H1 (cell line): Measurements from ENCODE around the gene SIX3. TPM values are rescaled to one million over a fixed set of nuclear protein-coding genes. Genes with fewer than 3 reads are reported as not detected.

ENCODE experiments used
- CTCF ChIA-PET: fragments of 300-600 bp; sonication (Branson Sonifier 250); formaldehyde crosslinking; loops from one replicate; lab custom pipeline; 2021; ENCODE audit not compliant: partially characterized antibody; lab: Charles Lee
- POLR2A ChIA-PET: fragments of 300-600 bp; sonication (Branson Sonifier 250); formaldehyde crosslinking; loops from one replicate; lab custom pipeline; 2021; ENCODE audit warnings: inconsistent platforms; ENCODE audit not compliant: partially characterized antibody; lab: Charles Lee
- DNase-seq, 2 experiments: peaks; one replicate each; pipeline versions ENCODE4 v3.0.0 to v3.0.0-alpha.2; 2010 to 2022; ENCODE audit warnings: low spot score in 2 of 2, low read depth in 1 of 2, mixed read lengths in 1 of 2
- FAIRE-seq: peaks from 2 replicates; lab custom pipeline; 2011; peaks lifted over from hg19 to GRCh38; lab: Jason Lieb, UNC
- H2AFZ ChIP-seq: 2 replicates; pipeline ENCODE4 v1.8.1; 2012; ENCODE audit warnings: low read length, inconsistent platforms
- H2AK5ac ChIP-seq: 2 replicates; pipeline ENCODE4 v1.6.1; 2013; ENCODE audit warnings: low read depth, low read length
- H2BK120ac ChIP-seq: replicated peaks from 2 replicates; pipeline ENCODE3; 2013; ENCODE audit warnings: low read depth, low read length, inconsistent platforms
- H2BK12ac ChIP-seq: 2 replicates; pipeline ENCODE4 v1.6.1; 2013; ENCODE audit warnings: low read depth, low read length
- H2BK15ac ChIP-seq: 2 replicates; pipeline ENCODE4 v1.6.1; 2013; ENCODE audit warnings: low read length
- H2BK20ac ChIP-seq: 2 replicates; pipeline ENCODE4 v1.6.1; 2013; ENCODE audit warnings: low read length
- H2BK5ac ChIP-seq: 2 replicates; pipeline ENCODE4 v1.6.1; 2013; ENCODE audit warnings: low read depth, low read length
- H3K14ac ChIP-seq: 2 replicates; pipeline ENCODE4 v1.6.1; 2013; ENCODE audit warnings: inconsistent platforms; ENCODE audit not compliant: insufficient read length
- H3K18ac ChIP-seq: 2 replicates; pipeline ENCODE4 v1.6.1; 2013; ENCODE audit warnings: low read length; ENCODE audit errors: extremely low read depth
- H3K23ac ChIP-seq: 2 replicates; pipeline ENCODE4 v1.6.1; 2013; ENCODE audit warnings: inconsistent platforms; ENCODE audit not compliant: insufficient read length
- H3K23me2 ChIP-seq: 2 replicates; pipeline ENCODE4 v1.6.1; 2013; ENCODE audit warnings: low read depth, low read length
- H3K27ac ChIP-seq: 2 replicates; pipeline ENCODE4 v1.6.1; 2011; ENCODE audit warnings: low read depth, low read length, inconsistent platforms
- H3K27me3 ChIP-seq, 4 experiments: replicated peaks in 1 of 4; 1 replicate in 1 of 4; 2 replicates in 3 of 4; pipeline versions ENCODE4 v1.6.1 to v1.8.1; 2011 to 2013; ENCODE audit warnings: low read length in 3 of 4, mild to moderate bottlenecking in 3 of 4, inconsistent platforms in 2 of 4, mixed read lengths in 2 of 4, moderate library complexity in 1 of 4; ENCODE audit not compliant: control insufficient read depth in 3 of 4, insufficient read depth in 3 of 4; ENCODE audit errors: extremely low read depth in 1 of 4
- H3K36me3 ChIP-seq, 4 experiments: 2 replicates each; pipeline versions ENCODE4 v1.6.1 to v1.8.1; 2011 to 2013; ENCODE audit warnings: mild to moderate bottlenecking in 4 of 4, low read length in 3 of 4, moderate library complexity in 2 of 4, control low read depth in 1 of 4, inconsistent platforms in 1 of 4; ENCODE audit not compliant: insufficient read depth in 4 of 4, control insufficient read depth in 2 of 4
- H3K4ac ChIP-seq: replicated peaks from 2 replicates; pipeline ENCODE3; 2013; ENCODE audit warnings: low read length, low read depth, mixed read lengths, inconsistent platforms; ENCODE audit not compliant: insufficient read length
- H3K4me1 ChIP-seq, 4 experiments: replicated peaks in 1 of 4; 1 replicate in 1 of 4; 2 replicates in 3 of 4; pipeline versions ENCODE4 v1.6.1 to v1.8.1; 2011 to 2013; ENCODE audit warnings: low read length in 3 of 4, inconsistent platforms in 2 of 4, mixed read lengths in 1 of 4; ENCODE audit not compliant: insufficient read depth in 4 of 4, control insufficient read depth in 3 of 4
- H3K4me2 ChIP-seq, 2 experiments: 2 replicates each; pipeline versions ENCODE4 v1.6.1 to v1.8.1; 2011 to 2013; ENCODE audit warnings: low read depth in 2 of 2, low read length in 2 of 2, control low read depth in 1 of 2, inconsistent platforms in 1 of 2, mild to moderate bottlenecking in 1 of 2; ENCODE audit not compliant: insufficient read depth in 1 of 2
- H3K4me3 ChIP-seq, 4 experiments: fragments of 200-600, 300-600 bp in 1 of 4; sonication (generic), shearing (Covaris generic), sonication (Bioruptor Twin) in 1 of 4; 2 replicates each; pipeline versions ENCODE4 v1.5.1 to v1.8.1; 2011 to 2016; ENCODE audit warnings: low read length in 4 of 4, low read depth in 3 of 4, control low read depth in 2 of 4, inconsistent platforms in 2 of 4, mild to moderate bottlenecking in 2 of 4, mixed read lengths in 1 of 4, moderate library complexity in 1 of 4; ENCODE audit not compliant: insufficient read depth in 2 of 4; ENCODE audit errors: extremely low read depth in 1 of 4
- H3K56ac ChIP-seq: replicated peaks from 2 replicates; pipeline ENCODE3; 2013; ENCODE audit warnings: low read depth, mild to moderate bottlenecking, mixed read lengths, low read length, inconsistent platforms; ENCODE audit not compliant: insufficient read length
- H3K79me1 ChIP-seq: 2 replicates; pipeline ENCODE4 v1.6.1; 2013; ENCODE audit warnings: low read depth, low read length, control low read depth
- H3K79me2 ChIP-seq, 2 experiments: 2 replicates each; pipeline versions ENCODE4 v1.6.1 to v1.8.1; 2012 to 2013; ENCODE audit warnings: low read length in 2 of 2, mild to moderate bottlenecking in 2 of 2, inconsistent platforms in 1 of 2; ENCODE audit not compliant: insufficient read depth in 2 of 2, control insufficient read depth in 1 of 2
- H3K9ac ChIP-seq, 4 experiments: replicated peaks in 1 of 4; 1 replicate in 1 of 4; 2 replicates in 3 of 4; pipeline versions ENCODE4 v1.6.1 to v1.8.1; 2011 to 2013; ENCODE audit warnings: low read depth in 3 of 4, low read length in 3 of 4, control low read depth in 2 of 4, mild to moderate bottlenecking in 2 of 4, moderate library complexity in 2 of 4, inconsistent platforms in 1 of 4; ENCODE audit errors: extremely low read depth in 1 of 4
- H3K9me3 ChIP-seq, 2 experiments: 2 replicates each; pipeline versions ENCODE4 v1.6.1 to v1.8.1; 2012 to 2013; ENCODE audit warnings: mild to moderate bottlenecking in 2 of 2, moderate library complexity in 2 of 2, control low read depth in 1 of 2, inconsistent platforms in 1 of 2, low read depth in 1 of 2, low read length in 1 of 2, mixed read lengths in 1 of 2; ENCODE audit not compliant: insufficient read depth in 2 of 2
- H4K20me1 ChIP-seq, 2 experiments: replicated peaks in 1 of 2; 2 replicates each; pipeline versions ENCODE3 to v1.8.1; 2011 to 2013; ENCODE audit warnings: inconsistent platforms in 2 of 2, low read length in 2 of 2, mild to moderate bottlenecking in 1 of 2; ENCODE audit not compliant: insufficient read depth in 2 of 2, control insufficient read depth in 1 of 2
- H4K5ac ChIP-seq: 2 replicates; pipeline ENCODE4 v1.6.1; 2013; ENCODE audit warnings: low read length, low read depth, mixed read lengths, inconsistent platforms; ENCODE audit not compliant: insufficient read length
- H4K8ac ChIP-seq: 2 replicates; pipeline ENCODE4 v1.8.0; 2013; ENCODE audit warnings: mild to moderate bottlenecking, moderate library complexity, low read length, inconsistent platforms; ENCODE audit not compliant: insufficient read depth; ENCODE audit errors: extremely low read depth
- H4K91ac ChIP-seq: replicated peaks from 2 replicates; pipeline ENCODE3; 2013; ENCODE audit warnings: low read length, mixed read lengths, inconsistent platforms; ENCODE audit not compliant: insufficient read length
- CHD2 ChIP-seq: IDR thresholded peaks from 2 replicates; pipeline ENCODE4 v1.6.1; 2012; ENCODE audit warnings: low read length, improper control_type of control experiment
- EGR1 ChIP-seq: IDR thresholded peaks from 2 replicates; pipeline ENCODE4 v1.6.1; 2011; ENCODE audit warnings: low read depth, low read length, borderline replicate concordance
- EZH2 ChIP-seq: fragments of 200-600 bp; sonication (generic); IDR thresholded peaks from 2 replicates; pipeline ENCODE4 v1.7.1; 2012; ENCODE audit warnings: low read depth, mild to moderate bottlenecking, moderate library complexity, low read length, inconsistent platforms; ENCODE audit not compliant: severe bottlenecking
- FOSL1 ChIP-seq: IDR thresholded peaks from 2 replicates; pipeline ENCODE4 v1.6.1; 2011; ENCODE audit warnings: mild to moderate bottlenecking, low read depth, low read length, moderate library complexity; ENCODE audit not compliant: insufficient read depth
- HDAC2 ChIP-seq, 2 experiments: fragments of 300-600 bp in 1 of 2; sonication (generic) in 1 of 2; IDR thresholded peaks; 2 replicates each; pipeline ENCODE4 v1.6.1; 2011 to 2012; ENCODE audit warnings: low read depth in 2 of 2, low read length in 2 of 2, mild to moderate bottlenecking in 2 of 2, moderate library complexity in 2 of 2, borderline replicate concordance in 1 of 2, inconsistent platforms in 1 of 2
- RFX5 ChIP-seq: IDR thresholded peaks from 2 replicates; pipeline ENCODE4 v1.6.1; 2011; ENCODE audit warnings: low read depth, low read length, improper control_type of control experiment, borderline replicate concordance
- WGBS, 2 experiments: shearing (Covaris generic) in 1 of 2; methylation state at CpG; one replicate each; pipeline versions ENCODE4 v1.1.6 to v1.1.7; 2013 to 2015; ENCODE audit warnings: low lambda C conversion rate in 2 of 2, mixed read lengths in 2 of 2, inconsistent platforms in 1 of 2, low coverage in 1 of 2, missing lambda C conversion rate in 1 of 2; ENCODE audit not compliant: insufficient replicate concordance in 2 of 2, insufficient coverage in 1 of 2, insufficient read length in 1 of 2; ENCODE audit errors: extremely low coverage in 1 of 2, missing lambda C conversion rate in 1 of 2; 5-methylcytosine and 5-hydroxymethylcytosine counted together
- polyA plus RNA-seq, 7 experiments: library from polyadenylated mRNA; depleted of rRNA in 3 of 7; stranded (reverse) in 5 of 7; unstranded in 2 of 7; fragments of >200 nt in 5 of 7; fragments of 200-250 nt in 2 of 7; gene quantifications; 1 replicate in 5 of 7; 2 replicates in 1 of 7; 4 replicates in 1 of 7; pipeline versions ENCODE4 v1.2.1 to v1.2.3, GENCODE V29; 2011 to 2013; ENCODE audit warnings: missing spikeins in 2 of 7, mixed read lengths in 2 of 7
- total RNA-seq: library from RNA; stranded (reverse); fragmentation: NEBNext Ultra II Directional; extraction: Animal tissue kit (Norgen Biotek cat#: 25700); gene quantifications from 2 replicates; pipeline ENCODE4 v1.2.1, GENCODE V29; 2021
- TF ChIP-seq, protein P1 (sequence below): IDR thresholded peaks from 2 replicates; pipeline ENCODE4 v1.6.1; 2011; ENCODE audit warnings: low read length, improper control_type of control experiment

Gene SIX3
- total and polyA plus RNA-seq, 2 of the 8 experiments (the other 6 are each of a cell fraction or from before 2014, with no cell fraction given): 0.02 to 0.19 TPM

DNA sequence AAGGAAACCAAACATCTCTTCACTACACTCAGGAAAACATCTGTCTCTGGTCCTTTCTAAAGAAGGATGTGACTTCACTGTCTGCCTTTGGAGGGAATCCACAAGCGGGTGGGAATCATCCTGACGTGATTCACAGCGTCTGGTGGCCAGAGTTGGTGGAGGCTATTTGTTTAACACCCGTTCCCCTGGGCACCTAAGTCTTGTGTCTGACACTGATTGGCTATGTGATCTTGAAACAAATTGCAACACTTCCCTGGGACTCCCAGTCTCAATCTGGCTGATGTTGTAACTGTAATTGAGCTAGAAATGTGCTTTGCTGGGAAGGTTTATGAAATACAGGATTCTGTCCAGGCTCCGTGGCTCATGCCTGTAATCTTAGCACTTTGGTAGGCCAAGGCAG, 28.8 kb upstream of the SIX3 start:
- no peak overlapping the region for H4K91ac ChIP-seq
- no peak overlapping the region for H4K5ac ChIP-seq
- H3K4me1 ChIP-seq: peaks cover 0 to 3% (median 0%) of the 10 kb centered on the region in 4 experiments; a peak in 1 of 7 replicates
- no peak overlapping the region for H2AFZ ChIP-seq
- H3K27me3 ChIP-seq: no peaks in the 10 kb centered on the region; a peak in 1 of 7 replicates
- H3K56ac ChIP-seq: no peak overlapping the region
- H3K4ac ChIP-seq: no peak overlapping the region
- 82% methylated on average over 5 of the region's 5 CpGs; no CpG with 5 or more reads in 1 of the 2 experiments for WGBS, 2 experiments
- H2BK15ac ChIP-seq: no peak overlapping the region
- no peak overlapping the region for H3K14ac ChIP-seq
- no peaks in the 10 kb centered on the region for H3K79me1 ChIP-seq
- no peak for FAIRE-seq
- no peak overlapping the region for H3K4me3 ChIP-seq
- CTCF ChIA-PET: interaction anchor here (0.6 to 1.2 kb wide), 2 partner anchors 9 to 161 kb away, joined by 3 read pairs; no protein-coding TSS in a partner anchor
- DNase-seq: no peak
- H2AK5ac ChIP-seq: no peak overlapping the region
- POLR2A ChIA-PET: no interaction called here
- H3K79me2 ChIP-seq: no peaks in the 10 kb centered on the region
- TF ChIP-seq CHD2 (no peak), HDAC2 (IDR thresholded peaks at IDR 0.05; ENCODE audit: borderline replicate concordance in 1 of 2, low read depth in 2 of 2, low read length in 2 of 2) (no peak), EGR1 (no peak), RFX5 (no peak), EZH2 (no peak), FOSL1 (no peak)
- TF ChIP-seq, protein P1, sequence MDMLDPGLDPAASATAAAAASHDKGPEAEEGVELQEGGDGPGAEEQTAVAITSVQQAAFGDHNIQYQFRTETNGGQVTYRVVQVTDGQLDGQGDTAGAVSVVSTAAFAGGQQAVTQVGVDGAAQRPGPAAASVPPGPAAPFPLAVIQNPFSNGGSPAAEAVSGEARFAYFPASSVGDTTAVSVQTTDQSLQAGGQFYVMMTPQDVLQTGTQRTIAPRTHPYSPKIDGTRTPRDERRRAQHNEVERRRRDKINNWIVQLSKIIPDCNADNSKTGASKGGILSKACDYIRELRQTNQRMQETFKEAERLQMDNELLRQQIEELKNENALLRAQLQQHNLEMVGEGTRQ: no peak
- no peak overlapping the region for H3K9ac ChIP-seq
- no peak overlapping the region for H3K27ac ChIP-seq
- no peak overlapping the region for H2BK5ac ChIP-seq
- H3K9me3 ChIP-seq: no peaks in the 10 kb centered on the region; a peak in 1 of 4 replicates
- no peak overlapping the region for H3K23ac ChIP-seq
- H2BK12ac ChIP-seq: no peak overlapping the region
- no peaks in the 10 kb centered on the region for H3K36me3 ChIP-seq
- H3K18ac ChIP-seq: no peak overlapping the region
- H2BK120ac ChIP-seq: no peak overlapping the region
- no peaks in the 10 kb centered on the region for H4K20me1 ChIP-seq
- no peak overlapping the region for H4K8ac ChIP-seq
- H3K4me2 ChIP-seq: no peak overlapping the region
- H2BK20ac ChIP-seq: no peak overlapping the region
- no peaks in the 10 kb centered on the region for H3K23me2 ChIP-seq
